Body of pancreas (tissue), 4 donors: ENCODE measurements around the gene CCDC73.

ENCODE experiments used
- POLR2A ChIP-seq, 3 donors: fragments of 450-650 bp; IDR thresholded peaks; one replicate each; pipeline ENCODE4 v1.6.1; 2016; ENCODE audit warnings: antibody characterized with exemption in 3 of 3, mild to moderate bottlenecking in 2 of 3
- TF ChIP-seq, protein P1 (sequence below), 7 experiments: fragments of 450-650 bp in 4 of 7; fragments of 200-600 bp in 3 of 7; sonication (generic) in 3 of 7; IDR thresholded peaks; one replicate each; pipeline ENCODE4 v1.5.1; 2016 to 2019; ENCODE audit warnings: antibody characterized with exemption in 7 of 7

DNA sequence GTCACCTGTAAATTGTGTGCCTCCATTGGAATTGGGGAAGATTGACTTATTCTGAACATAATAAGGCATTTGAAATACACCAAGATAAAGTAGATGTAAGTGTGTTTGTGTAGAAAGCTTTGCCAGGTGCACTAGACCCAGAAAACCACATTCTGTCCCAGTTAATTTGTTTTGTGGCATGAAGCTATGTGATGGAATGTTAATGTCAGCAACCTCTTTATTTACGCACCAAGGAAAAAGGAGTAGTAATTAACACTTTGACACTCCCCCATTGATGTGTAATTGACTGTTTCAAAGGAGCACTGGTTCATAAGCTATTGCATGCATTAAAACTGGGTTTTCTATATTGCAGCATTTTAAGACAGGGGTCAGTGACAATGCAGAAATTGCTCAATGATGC lies 196.5 kb downstream of the CCDC73 start:
- TF ChIP-seq, protein P1, sequence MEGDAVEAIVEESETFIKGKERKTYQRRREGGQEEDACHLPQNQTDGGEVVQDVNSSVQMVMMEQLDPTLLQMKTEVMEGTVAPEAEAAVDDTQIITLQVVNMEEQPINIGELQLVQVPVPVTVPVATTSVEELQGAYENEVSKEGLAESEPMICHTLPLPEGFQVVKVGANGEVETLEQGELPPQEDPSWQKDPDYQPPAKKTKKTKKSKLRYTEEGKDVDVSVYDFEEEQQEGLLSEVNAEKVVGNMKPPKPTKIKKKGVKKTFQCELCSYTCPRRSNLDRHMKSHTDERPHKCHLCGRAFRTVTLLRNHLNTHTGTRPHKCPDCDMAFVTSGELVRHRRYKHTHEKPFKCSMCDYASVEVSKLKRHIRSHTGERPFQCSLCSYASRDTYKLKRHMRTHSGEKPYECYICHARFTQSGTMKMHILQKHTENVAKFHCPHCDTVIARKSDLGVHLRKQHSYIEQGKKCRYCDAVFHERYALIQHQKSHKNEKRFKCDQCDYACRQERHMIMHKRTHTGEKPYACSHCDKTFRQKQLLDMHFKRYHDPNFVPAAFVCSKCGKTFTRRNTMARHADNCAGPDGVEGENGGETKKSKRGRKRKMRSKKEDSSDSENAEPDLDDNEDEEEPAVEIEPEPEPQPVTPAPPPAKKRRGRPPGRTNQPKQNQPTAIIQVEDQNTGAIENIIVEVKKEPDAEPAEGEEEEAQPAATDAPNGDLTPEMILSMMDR (IDR thresholded peaks at IDR 0.05) = no peak
- TF ChIP-seq POLR2A (IDR thresholded peaks at IDR 0.05) = no peak
